Measurements from ENCODE around the gene ADSS2. TPM values are rescaled to one million over a fixed set of nuclear protein-coding genes. Genes with fewer than 3 reads are reported as not detected.

Gene ADSS2
- total and polyA plus RNA-seq, 2 of the 4 experiments (the other 2 are of a cell fraction), result 14.9 to 30.1 TPM

DNA sequence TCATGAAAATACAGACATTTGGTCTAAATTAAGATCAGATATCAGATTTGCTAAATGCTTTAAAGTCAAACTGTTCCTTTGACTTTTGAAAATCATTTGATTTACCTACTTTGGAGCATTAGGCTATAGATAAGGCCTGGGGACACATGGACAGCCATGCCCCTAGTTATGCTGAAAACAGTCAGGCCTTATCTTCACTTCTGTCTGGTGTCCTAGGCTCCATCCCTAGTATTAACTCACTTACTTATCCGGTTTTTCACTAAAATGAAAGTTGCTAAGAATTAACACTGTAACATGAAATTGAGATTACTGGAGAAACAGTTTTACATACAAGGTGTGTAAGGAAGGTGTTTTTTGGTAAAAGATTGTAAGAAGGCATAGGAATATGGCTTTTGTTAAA is 4.9 kb upstream of the ADSS2 start:
- intact Hi-C loops (cut with micrococcal nuclease), result no loop called here
- Histone ChIP-seq H3K4me1 (ENCODE audit: control insufficient read depth, insufficient read depth, low read length) (no peaks in the 10 kb centered on the region), H2BK20ac (ENCODE audit: low read depth, low read length) (no peak overlapping the region), H3K9me1 (ENCODE audit: insufficient read depth, low read length) (no peaks in the 10 kb centered on the region; the same call in 1 of the 2 replicates), H3K36me3 (ENCODE audit: control insufficient read depth, insufficient read depth, low read length) (no peaks in the 10 kb centered on the region; the same call in 1 of the 2 replicates), H4K8ac (ENCODE audit: low read depth in 2 of 2, low read length in 2 of 2) (no peak overlapping the region), H4K20me1 (ENCODE audit: insufficient read depth, low read length) (no peaks in the 10 kb centered on the region), H3K18ac (ENCODE audit: low read depth, low read length) (no peak overlapping the region), H2AK5ac (ENCODE audit: low read depth, low read length) (no peak overlapping the region), H2AFZ (replicated peaks; ENCODE audit: low read length, poor library complexity) (no peak overlapping the region), H3K4ac (ENCODE audit: low read depth, low read length) (no peak overlapping the region), H4K91ac (ENCODE audit: insufficient read depth, low read depth, low read length) (no peak overlapping the region), H3K9ac (ENCODE audit: low read depth, low read length) (no peak overlapping the region), H2BK120ac (ENCODE audit: low read depth, low read length) (no peak overlapping the region), H3K4me2 (ENCODE audit: low read depth, low read length) (no peak overlapping the region), H3K23ac (ENCODE audit: low read depth, low read length) (no peak overlapping the region), H4K5ac (ENCODE audit: low read depth, low read length) (no peak overlapping the region), H3K27me3 (ENCODE audit: control insufficient read depth, insufficient read depth, low read length) (no peaks in the 10 kb centered on the region), H3K14ac (replicated peaks; ENCODE audit: low read depth, low read length) (no peak overlapping the region), H2BK5ac (ENCODE audit: low read depth, low read length, poor library complexity, severe bottlenecking) (no peak overlapping the region), H2AK9ac (replicated peaks; ENCODE audit: low read depth, low read length, poor library complexity) (no peak overlapping the region), H3K27ac (ENCODE audit: insufficient read depth, low read length) (no peak overlapping the region), H3K56ac (ENCODE audit: extremely low read depth, insufficient read depth, low read length) (no peak overlapping the region), H2BK15ac (ENCODE audit: low read depth, low read length) (no peak overlapping the region), H3K79me1 (ENCODE audit: low read depth in 1 of 2, low read length in 2 of 2) (no peaks in the 10 kb centered on the region; a peak in 1 of 4 replicates), H3K9me3 (ENCODE audit: control insufficient read depth, insufficient read depth, low read length) (peaks cover 3% of the 10 kb centered on the region; the same call in 1 of the 2 replicates), H3K4me3 (ENCODE audit: insufficient read depth, low read depth, low read length) (no peak overlapping the region)
- TF ChIP-seq MAFK (IDR thresholded peaks at IDR 0.05; ENCODE audit: low read depth, low read length) (no peak), FOS (IDR thresholded peaks at IDR 0.05; ENCODE audit: low read depth, low read length) (no peak), MXI1 (IDR thresholded peaks at IDR 0.05; ENCODE audit: borderline replicate concordance, low read depth, low read length) (no peak), MAZ (IDR thresholded peaks at IDR 0.05; ENCODE audit: borderline replicate concordance, low read depth, low read length) (no peak), RAD21 (IDR thresholded peaks at IDR 0.05; ENCODE audit: low read length) (no peak), CHD1 (IDR thresholded peaks at IDR 0.05; ENCODE audit: low read depth, low read length) (no peak), SMC3 (IDR thresholded peaks at IDR 0.05; ENCODE audit: low read depth, low read length) (no peak), POLR2A (IDR thresholded peaks at IDR 0.05; ENCODE audit: low read depth, low read length) (no peak), RFX5 (IDR thresholded peaks at IDR 0.05; ENCODE audit: low read depth, low read length) (no peak), BHLHE40 (IDR thresholded peaks at IDR 0.05; ENCODE audit: low read depth, low read length) (no peak), NFE2L2 (IDR thresholded peaks at IDR 0.05; ENCODE audit: low read depth, low read length) (no peak), RCOR1 (IDR thresholded peaks at IDR 0.05; ENCODE audit: insufficient replicate concordance, low read length) (no peak), CEBPB (IDR thresholded peaks at IDR 0.05; ENCODE audit: low read depth, low read length) (no peak)
- TF ChIP-seq, protein P1, sequence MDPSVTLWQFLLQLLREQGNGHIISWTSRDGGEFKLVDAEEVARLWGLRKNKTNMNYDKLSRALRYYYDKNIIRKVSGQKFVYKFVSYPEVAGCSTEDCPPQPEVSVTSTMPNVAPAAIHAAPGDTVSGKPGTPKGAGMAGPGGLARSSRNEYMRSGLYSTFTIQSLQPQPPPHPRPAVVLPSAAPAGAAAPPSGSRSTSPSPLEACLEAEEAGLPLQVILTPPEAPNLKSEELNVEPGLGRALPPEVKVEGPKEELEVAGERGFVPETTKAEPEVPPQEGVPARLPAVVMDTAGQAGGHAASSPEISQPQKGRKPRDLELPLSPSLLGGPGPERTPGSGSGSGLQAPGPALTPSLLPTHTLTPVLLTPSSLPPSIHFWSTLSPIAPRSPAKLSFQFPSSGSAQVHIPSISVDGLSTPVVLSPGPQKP (IDR thresholded peaks at IDR 0.05; ENCODE audit: borderline replicate concordance, low read depth, low read length), result no peak
- TF ChIP-seq, protein P2, sequence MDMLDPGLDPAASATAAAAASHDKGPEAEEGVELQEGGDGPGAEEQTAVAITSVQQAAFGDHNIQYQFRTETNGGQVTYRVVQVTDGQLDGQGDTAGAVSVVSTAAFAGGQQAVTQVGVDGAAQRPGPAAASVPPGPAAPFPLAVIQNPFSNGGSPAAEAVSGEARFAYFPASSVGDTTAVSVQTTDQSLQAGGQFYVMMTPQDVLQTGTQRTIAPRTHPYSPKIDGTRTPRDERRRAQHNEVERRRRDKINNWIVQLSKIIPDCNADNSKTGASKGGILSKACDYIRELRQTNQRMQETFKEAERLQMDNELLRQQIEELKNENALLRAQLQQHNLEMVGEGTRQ (IDR thresholded peaks at IDR 0.05; ENCODE audit: low read depth, low read length), result no peak
- TF ChIP-seq, protein P3, sequence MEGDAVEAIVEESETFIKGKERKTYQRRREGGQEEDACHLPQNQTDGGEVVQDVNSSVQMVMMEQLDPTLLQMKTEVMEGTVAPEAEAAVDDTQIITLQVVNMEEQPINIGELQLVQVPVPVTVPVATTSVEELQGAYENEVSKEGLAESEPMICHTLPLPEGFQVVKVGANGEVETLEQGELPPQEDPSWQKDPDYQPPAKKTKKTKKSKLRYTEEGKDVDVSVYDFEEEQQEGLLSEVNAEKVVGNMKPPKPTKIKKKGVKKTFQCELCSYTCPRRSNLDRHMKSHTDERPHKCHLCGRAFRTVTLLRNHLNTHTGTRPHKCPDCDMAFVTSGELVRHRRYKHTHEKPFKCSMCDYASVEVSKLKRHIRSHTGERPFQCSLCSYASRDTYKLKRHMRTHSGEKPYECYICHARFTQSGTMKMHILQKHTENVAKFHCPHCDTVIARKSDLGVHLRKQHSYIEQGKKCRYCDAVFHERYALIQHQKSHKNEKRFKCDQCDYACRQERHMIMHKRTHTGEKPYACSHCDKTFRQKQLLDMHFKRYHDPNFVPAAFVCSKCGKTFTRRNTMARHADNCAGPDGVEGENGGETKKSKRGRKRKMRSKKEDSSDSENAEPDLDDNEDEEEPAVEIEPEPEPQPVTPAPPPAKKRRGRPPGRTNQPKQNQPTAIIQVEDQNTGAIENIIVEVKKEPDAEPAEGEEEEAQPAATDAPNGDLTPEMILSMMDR (conservative IDR thresholded peaks at IDR 0.05; ENCODE audit: low read depth, low read length), result no peak
- no peak for ATAC-seq (ENCODE audit: low read depth)
- BruUV-seq (replicated peaks), result no TSS peak
- dilution Hi-C loops (cut with HindIII; ENCODE audit: low sequenced_read_pairs, unreplicated experiment), result no loop called here
- WGBS, 2 experiments (ENCODE audit: extremely low coverage in 2 of 2, insufficient read length in 1 of 2), result no CpG with 5 or more reads among the region's 1 CpG
- no peak for DNase-seq
- in situ Hi-C loops (cut with MboI; ENCODE audit: low sequenced_read_pairs), result no loop called here
- ChIA-PET POLR2A (ENCODE audit: unreplicated experiment) (no interaction called here), CTCF (no interaction called here)

Data from IMR-90 (cell line).